Type B pancreatic cell (in vitro differentiated cells): ENCODE results near the gene MTMR1. TPM values are rescaled to one million over a fixed set of nuclear protein-coding genes. Genes with fewer than 3 reads are reported as not detected.

Source experiments
- DNase-seq: peaks from one replicate; pipeline ENCODE4 v3.0.0; 2021; ENCODE audit warnings: mixed read lengths; ENCODE audit not compliant: unreplicated experiment; ENCODE audit errors: extremely low spot score
- H3K27ac Mint-ChIP-seq: 2 replicates; pipeline ENCODE4 v1.8.0; 2021; ENCODE audit warnings: mild to moderate bottlenecking, mixed read lengths
- H3K27me3 Mint-ChIP-seq: 2 replicates; pipeline ENCODE4 v1.8.0; 2021; ENCODE audit warnings: mixed read lengths
- H3K36me3 Mint-ChIP-seq: 2 replicates; pipeline ENCODE4 v1.8.0; 2021; ENCODE audit warnings: mixed read lengths
- H3K4me1 Mint-ChIP-seq: one replicate; pipeline ENCODE4 v1.8.0; 2021; ENCODE audit warnings: mixed read lengths; ENCODE audit not compliant: unreplicated experiment
- H3K4me3 Mint-ChIP-seq: 2 replicates; pipeline ENCODE4 v1.8.0; 2021; ENCODE audit warnings: mild to moderate bottlenecking, mixed read lengths
- H3K9me3 Mint-ChIP-seq: 2 replicates; pipeline ENCODE4 v1.8.0; 2021; ENCODE audit warnings: mixed read lengths
- total RNA-seq: library from RNA; stranded (reverse); gene quantifications from 2 replicates; pipeline ENCODE4 v1.2.1, GENCODE V29; 2021; ENCODE audit warnings: low replicate concordance
- TF ChIP-seq, protein P1 (sequence below): fragments of 200-600 bp; sonication (generic); conservative IDR thresholded peaks from 2 replicates; pipeline ENCODE4 v1.5.0; 2021; ENCODE audit warnings: antibody characterized with exemption, mild to moderate bottlenecking

MTMR1 gene
- total RNA-seq, 1 donor from 2014 or later = 21.8 TPM

DNA sequence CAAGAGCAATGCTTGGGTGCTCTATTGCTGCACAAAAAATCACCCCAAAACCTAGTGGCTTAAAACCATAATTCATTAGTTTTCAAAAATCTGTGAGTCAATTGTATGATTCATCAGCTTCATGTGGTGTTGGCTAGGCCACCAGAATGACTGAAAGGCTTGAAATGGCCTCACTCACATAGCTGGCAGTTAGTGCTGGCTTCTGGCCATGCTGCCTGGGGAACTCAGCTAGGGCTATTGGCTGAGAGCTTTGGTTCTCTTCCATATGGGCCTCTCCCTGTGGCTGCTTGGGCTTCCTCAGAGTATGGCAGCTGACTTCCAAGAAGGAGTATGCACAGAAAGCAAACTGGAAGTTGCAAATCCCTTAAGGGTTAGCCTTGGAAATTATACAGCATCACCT, 3.1 kb upstream of the MTMR1 start:
- no peak overlapping the region for H3K27ac Mint-ChIP-seq
- peaks cover 4% of the 10 kb centered on the region for H3K4me1 Mint-ChIP-seq
- no peaks in the 10 kb centered on the region for H3K27me3 Mint-ChIP-seq
- no peak overlapping the region for H3K4me3 Mint-ChIP-seq
- no peak for DNase-seq
- TF ChIP-seq, protein P1, sequence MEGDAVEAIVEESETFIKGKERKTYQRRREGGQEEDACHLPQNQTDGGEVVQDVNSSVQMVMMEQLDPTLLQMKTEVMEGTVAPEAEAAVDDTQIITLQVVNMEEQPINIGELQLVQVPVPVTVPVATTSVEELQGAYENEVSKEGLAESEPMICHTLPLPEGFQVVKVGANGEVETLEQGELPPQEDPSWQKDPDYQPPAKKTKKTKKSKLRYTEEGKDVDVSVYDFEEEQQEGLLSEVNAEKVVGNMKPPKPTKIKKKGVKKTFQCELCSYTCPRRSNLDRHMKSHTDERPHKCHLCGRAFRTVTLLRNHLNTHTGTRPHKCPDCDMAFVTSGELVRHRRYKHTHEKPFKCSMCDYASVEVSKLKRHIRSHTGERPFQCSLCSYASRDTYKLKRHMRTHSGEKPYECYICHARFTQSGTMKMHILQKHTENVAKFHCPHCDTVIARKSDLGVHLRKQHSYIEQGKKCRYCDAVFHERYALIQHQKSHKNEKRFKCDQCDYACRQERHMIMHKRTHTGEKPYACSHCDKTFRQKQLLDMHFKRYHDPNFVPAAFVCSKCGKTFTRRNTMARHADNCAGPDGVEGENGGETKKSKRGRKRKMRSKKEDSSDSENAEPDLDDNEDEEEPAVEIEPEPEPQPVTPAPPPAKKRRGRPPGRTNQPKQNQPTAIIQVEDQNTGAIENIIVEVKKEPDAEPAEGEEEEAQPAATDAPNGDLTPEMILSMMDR = no peak
- H3K9me3 Mint-ChIP-seq = peaks cover 5% of the 10 kb centered on the region
- H3K36me3 Mint-ChIP-seq = peaks cover 2% of the 10 kb centered on the region

DNA sequence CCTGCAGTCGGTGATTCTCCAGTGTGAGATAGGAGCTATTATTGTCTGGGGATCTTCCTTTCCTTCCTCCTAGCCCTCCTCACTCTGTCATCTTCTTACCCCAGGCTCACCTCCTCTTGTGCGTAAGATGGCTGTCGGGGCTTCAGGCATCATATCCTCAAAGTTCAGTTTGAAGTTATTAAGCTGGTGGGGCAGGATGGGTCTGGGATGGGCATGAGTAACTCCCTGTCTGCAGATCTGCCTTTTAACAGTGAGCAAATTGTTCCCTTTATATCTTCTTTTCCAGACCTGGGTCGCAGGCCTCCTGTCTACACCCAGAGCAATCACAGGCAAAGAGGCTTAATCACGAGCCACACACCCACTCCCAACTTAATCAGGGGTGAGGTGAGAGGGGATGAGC, 900 bp upstream of the MTMR1 start:
- Mint-ChIP-seq H3K9me3 (peaks cover 5% of the 10 kb centered on the region), H3K4me1 (peaks cover 12% of the 10 kb centered on the region), H3K36me3 (peaks cover 7% of the 10 kb centered on the region), H3K27me3 (no peaks in the 10 kb centered on the region), H3K4me3 (peak overlapping the region; percentile 89), H3K27ac (peak overlapping the region; percentile 95)
- TF ChIP-seq, protein P1 = no peak
- DNase-seq = no peak

GRCh38 chrX:150693725-150694574, 754 bp downstream of the MTMR1 start:
- TF ChIP-seq, protein P1 = no peak
- Mint-ChIP-seq H3K36me3 (peaks cover 7% of the 10 kb centered on the region), H3K27me3 (no peaks in the 10 kb centered on the region), H3K27ac (peak overlapping the region; percentile 96), H3K9me3 (no peaks in the 10 kb centered on the region), H3K4me3 (peak overlapping the region; percentile 92), H3K4me1 (peaks cover 12% of the 10 kb centered on the region)
- no peak for DNase-seq

DNA sequence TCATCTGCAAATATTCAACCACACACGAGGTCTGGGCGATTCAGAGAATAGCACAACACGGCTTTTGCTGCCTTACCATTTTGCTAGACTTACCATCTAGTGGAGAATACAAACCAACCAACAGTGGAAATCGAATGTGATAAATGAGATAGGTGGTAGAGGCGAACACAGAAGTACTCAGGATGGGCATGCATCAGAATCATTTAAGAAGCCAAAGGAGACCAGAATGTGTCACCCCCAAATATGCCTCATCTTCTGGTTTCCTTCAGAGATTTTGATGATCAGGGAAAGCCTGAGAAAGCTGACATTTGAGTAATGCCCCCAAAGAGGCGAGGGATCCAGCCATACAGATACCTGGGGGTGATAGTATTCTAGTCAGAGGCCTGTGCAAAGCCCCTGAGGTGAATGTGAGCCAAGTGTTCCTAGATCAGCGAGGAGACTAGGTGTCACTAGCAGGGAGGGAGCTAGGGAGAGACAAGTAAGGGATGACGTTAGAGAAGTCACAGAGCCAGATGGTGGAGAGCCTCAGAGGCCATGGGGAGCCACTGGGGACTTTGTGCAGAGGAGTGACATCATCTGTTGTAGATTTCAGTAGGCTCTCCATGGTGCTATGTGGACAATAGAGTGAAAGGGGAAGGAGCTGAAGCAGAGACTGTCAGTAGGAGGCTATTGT, 1.7 kb downstream of the MTMR1 start:
- Mint-ChIP-seq H3K4me1 (peaks cover 12% of the 10 kb centered on the region), H3K36me3 (peaks cover 7% of the 10 kb centered on the region), H3K9me3 (no peaks in the 10 kb centered on the region), H3K27ac (peak overlapping the region; percentile 96), H3K27me3 (no peaks in the 10 kb centered on the region), H3K4me3 (peak overlapping the region; percentile 92)
- no peak for DNase-seq
- TF ChIP-seq, protein P1 = no peak

DNA sequence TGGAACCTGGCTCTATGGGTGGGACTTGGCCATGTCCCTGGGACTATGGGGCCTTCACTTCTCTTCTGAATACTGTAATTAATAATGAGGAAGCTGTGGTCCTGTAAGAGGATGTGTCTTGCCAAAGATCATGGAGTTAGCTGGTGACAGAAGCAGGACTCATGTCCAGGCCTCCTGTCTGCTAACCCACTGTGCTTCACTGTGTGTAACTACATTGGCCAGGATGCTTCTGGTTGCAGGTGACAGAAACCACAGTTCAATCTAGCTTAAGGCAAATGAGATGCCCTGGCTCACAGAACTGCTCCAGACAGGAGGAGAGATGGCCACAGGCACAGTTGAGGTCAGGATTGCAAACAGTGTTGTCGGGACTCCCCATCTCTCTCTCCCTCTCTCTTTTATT, 3.1 kb downstream of the MTMR1 start:
- Mint-ChIP-seq H3K27ac (peak overlapping the region; percentile 96), H3K36me3 (peaks cover 7% of the 10 kb centered on the region), H3K27me3 (no peaks in the 10 kb centered on the region), H3K4me1 (peaks cover 12% of the 10 kb centered on the region), H3K9me3 (no peaks in the 10 kb centered on the region), H3K4me3 (no peak overlapping the region)
- DNase-seq = no peak
- TF ChIP-seq, protein P1 = no peak
